H1 (cell line): ENCODE measurements around the gene OR2B3. TPM values are rescaled to one million over a fixed set of nuclear protein-coding genes. Genes with fewer than 3 reads are reported as not detected.

Experiments
- ATF2 ChIP-seq: IDR thresholded peaks from 2 replicates; pipeline ENCODE4 v1.6.1; 2012; ENCODE audit warnings: low read length, inconsistent platforms
- SIRT6 ChIP-seq: IDR thresholded peaks from one replicate; pipeline ENCODE4 v1.7.1; 2012; ENCODE audit warnings: low read length, inconsistent platforms
- SP2 ChIP-seq: IDR thresholded peaks from 2 replicates; pipeline ENCODE4 v1.6.1; 2012; ENCODE audit warnings: mild to moderate bottlenecking, low read length, inconsistent platforms
- TAF1 ChIP-seq: IDR thresholded peaks from 2 replicates; pipeline ENCODE4 v1.6.1; 2011; ENCODE audit warnings: mild to moderate bottlenecking, low read depth, low read length
- TCF12 ChIP-seq: IDR thresholded peaks from 2 replicates; pipeline ENCODE4 v1.6.1; 2011; ENCODE audit warnings: low read depth, mild to moderate bottlenecking, low read length
- polyA plus RNA-seq, 7 experiments: library from polyadenylated mRNA; depleted of rRNA in 3 of 7; stranded (reverse) in 5 of 7; unstranded in 2 of 7; fragments of >200 nt in 5 of 7; fragments of 200-250 nt in 2 of 7; gene quantifications; 1 replicate in 5 of 7; 2 replicates in 1 of 7; 4 replicates in 1 of 7; pipeline versions ENCODE4 v1.2.1 to v1.2.3, GENCODE V29; 2011 to 2013; ENCODE audit warnings: missing spikeins in 2 of 7, mixed read lengths in 2 of 7
- total RNA-seq: library from RNA; stranded (reverse); fragmentation: NEBNext Ultra II Directional; extraction: Animal tissue kit (Norgen Biotek cat#: 25700); gene quantifications from 2 replicates; pipeline ENCODE4 v1.2.1, GENCODE V29; 2021

The OR2B3 gene
- total and polyA plus RNA-seq, 2 of the 8 experiments (the other 6 are each of a cell fraction or from before 2014, with no cell fraction given): not detected

DNA sequence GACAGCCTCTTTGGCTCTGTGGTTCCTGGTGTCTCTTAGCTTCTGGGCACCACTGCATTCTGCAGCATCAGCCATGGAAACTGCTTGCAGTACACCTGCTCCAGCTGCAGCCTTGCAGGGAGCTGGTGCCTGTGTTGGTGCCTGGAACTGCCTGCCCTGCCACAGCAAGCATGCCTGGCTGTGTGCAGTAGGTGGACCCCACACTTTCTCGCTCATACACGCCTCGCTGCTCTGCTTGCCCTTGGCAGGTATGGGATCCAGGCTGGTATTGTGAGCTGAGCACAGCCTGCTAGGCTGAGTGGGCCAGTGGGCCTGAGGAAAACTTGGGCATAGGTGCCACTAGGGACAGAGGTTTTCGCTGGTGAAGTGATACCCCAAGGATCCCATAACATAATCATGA is 43.5 kb upstream of the OR2B3 start (continued):
- TF ChIP-seq SP2 (no peak), ATF2 (no peak), TAF1 (no peak), SIRT6 (no peak), TCF12 (no peak)
- TF ChIP-seq, all 59 proteins: peak for 0
